GM21717 (cell line): ENCODE measurements around the gene EXOSC7.

ENCODE experiments used
- ATAC-seq: cut with Tn5 transposase; IDR thresholded peaks from one replicate; pipeline ENCODE4 v1.9.1; 2021; ENCODE audit warnings: mild to moderate bottlenecking, moderate library complexity; ENCODE audit not compliant: unreplicated experiment

The EXOSC7 gene

GRCh38 chr3:45021524-45022297, 45.7 kb downstream of the EXOSC7 start:
- ATAC-seq: no peak

- ATAC-seq: no peak
Measured at GRCh38 chr3:45023675-45024074, 47.6 kb downstream of the EXOSC7 start.

- ATAC-seq: no peak
Measured at GRCh38 chr3:45024542-45025255, 48.7 kb downstream of the EXOSC7 start.

GRCh38 chr3:45026038-45026437, 50.0 kb downstream of the EXOSC7 start, which contains the start of gene CLEC3B:
TSS of gene CLEC3B (plus strand) at chr3:45026303. CDS start at chr3:45026363, 60 bp downstream.
- no peak for ATAC-seq

- no peak for ATAC-seq
Measured at GRCh38 chr3:45026957-45027356, 50.9 kb downstream of the EXOSC7 start.

GRCh38 chr3:45027441-45027840, 51.4 kb downstream of the EXOSC7 start:
- no peak for ATAC-seq

- no peak for ATAC-seq
Measured at GRCh38 chr3:45029216-45029615, 53.2 kb downstream of the EXOSC7 start.

- no peak for ATAC-seq
Measured at GRCh38 chr3:45029661-45030060, 53.6 kb downstream of the EXOSC7 start.

- no peak for ATAC-seq
Measured at GRCh38 chr3:45031531-45031930, 55.5 kb downstream of the EXOSC7 start.

GRCh38 chr3:45032113-45032512, 56.1 kb downstream of the EXOSC7 start:
- no peak for ATAC-seq

GRCh38 chr3:45033791-45034190, 57.7 kb downstream of the EXOSC7 start:
- ATAC-seq: no peak

- no peak for ATAC-seq
Measured at GRCh38 chr3:45034612-45035252, 58.7 kb downstream of the EXOSC7 start.

GRCh38 chr3:45035441-45036301, 59.6 kb downstream of the EXOSC7 start:
- no peak for ATAC-seq

GRCh38 chr3:45037720-45038455, 61.8 kb downstream of the EXOSC7 start:
- ATAC-seq: peak; percentile 73

- ATAC-seq: no peak
Measured at GRCh38 chr3:45041666-45042065, 65.6 kb downstream of the EXOSC7 start.

GRCh38 chr3:45042162-45042561, 66.1 kb downstream of the EXOSC7 start:
- no peak for ATAC-seq

- no peak for ATAC-seq
Measured at GRCh38 chr3:45043728-45044299, 67.8 kb downstream of the EXOSC7 start.

- ATAC-seq: no peak
Measured at GRCh38 chr3:45048244-45048643, 72.2 kb downstream of the EXOSC7 start.

- ATAC-seq: no peak
Measured at GRCh38 chr3:45049807-45050206, 73.8 kb downstream of the EXOSC7 start.

- no peak for ATAC-seq
Measured at GRCh38 chr3:45051685-45052084, 75.6 kb downstream of the EXOSC7 start.
